BLaER1 treated with 17β-estradiol and CSF1 and Interleukin-3, amounts not matched to agents 10 nM and 100 nM (cell line): ENCODE results near the gene HELZ.
A peak's percentile ranks its signal among the peaks of the same experiment; 100 is the strongest.
"Not testable (repeated sequence)": the region's sequence is repeated elsewhere in the genome, so short reads cannot be mapped to it uniquely, and the experiment has no call there.

Experiments
- H3K27ac ChIP-seq, 11 experiments: shearing (Covaris generic); formaldehyde crosslinking; 2 replicates each; pipeline ENCODE4 v1.8.1; 2022
- H3K27me3 ChIP-seq, 11 experiments: shearing (Covaris generic); formaldehyde crosslinking; 2 replicates each; pipeline ENCODE4 v1.8.1; 2022
- H3K36me3 ChIP-seq, 11 experiments: shearing (Covaris generic); formaldehyde crosslinking; 2 replicates each; pipeline ENCODE4 v1.8.1; 2022
- H3K4me1 ChIP-seq, 10 experiments: shearing (Covaris generic); formaldehyde crosslinking; 2 replicates each; pipeline ENCODE4 v1.8.1; 2022
- H3K4me2 ChIP-seq, 11 experiments: shearing (Covaris generic); formaldehyde crosslinking; 2 replicates each; pipeline ENCODE4 v1.8.1; 2022
- H3K4me3 ChIP-seq, 10 experiments: shearing (Covaris generic); formaldehyde crosslinking; 2 replicates each; pipeline ENCODE4 v1.8.1; 2022
- H3K9ac ChIP-seq, 11 experiments: shearing (Covaris generic); formaldehyde crosslinking; 2 replicates each; pipeline ENCODE4 v1.8.1; 2022
- H3K9me3 ChIP-seq, 11 experiments: shearing (Covaris generic); formaldehyde crosslinking; replicated peaks in 1 of 11; 2 replicates each; pipeline ENCODE4 v1.8.1; 2022
- H4K20me1 ChIP-seq, 11 experiments: shearing (Covaris generic); formaldehyde crosslinking; 2 replicates each; pipeline ENCODE4 v1.8.1; 2022
- Cebpa-rat ChIP-seq, 11 experiments: shearing (Covaris generic); IDR thresholded peaks; 2 replicates each; pipeline ENCODE4 v1.8.1; 2022

HELZ gene

GRCh38 chr17:67258821-67259468 lies 13.9 kb upstream of the HELZ start:
- H3K27ac ChIP-seq: peak overlapping the region; percentile 65 to 92 (median 83)
- peaks cover 0 to 12% (median 8%) of the 10 kb centered on the region in 11 experiments; a peak in 16 of 22 replicates for H3K9me3 ChIP-seq
- no peaks in the 10 kb centered on the region for H3K36me3 ChIP-seq
- H3K4me3 ChIP-seq: no peak overlapping the region
- no peak for TF ChIP-seq Cebpa-rat (IDR thresholded peaks at IDR 0.05)
- H3K9ac ChIP-seq: peak overlapping the region in 8 of 11 experiments; percentile 4 to 81 (median 70); a peak in 14 of 22 replicates
- H3K4me1 ChIP-seq: peaks cover 55 to 92% (median 71%) of the 10 kb centered on the region in 10 experiments
- no peaks in the 10 kb centered on the region for H3K27me3 ChIP-seq
- H3K4me2 ChIP-seq: peak overlapping the region; percentile 72 to 92 (median 85)
- no peaks in the 10 kb centered on the region for H4K20me1 ChIP-seq

GRCh38 chr17:67256075-67256732 lies 11.2 kb upstream of the HELZ start:
- no peak for TF ChIP-seq Cebpa-rat (IDR thresholded peaks at IDR 0.05)
- H3K4me2 ChIP-seq: peak overlapping the region in 8 of 11 experiments; percentile 72 to 92 (median 85); a peak in 14 of 22 replicates
- peak overlapping the region in 8 of 11 experiments; percentile 80 to 92 (median 85); a peak in 14 of 22 replicates for H3K27ac ChIP-seq
- no peaks in the 10 kb centered on the region for H3K27me3 ChIP-seq
- H3K4me1 ChIP-seq: peaks cover 42 to 71% (median 54%) of the 10 kb centered on the region in 10 experiments
- peaks cover 0 to 12% (median 8%) of the 10 kb centered on the region in 11 experiments; a peak in 16 of 22 replicates for H3K9me3 ChIP-seq
- H3K4me3 ChIP-seq: no peak overlapping the region
- peak overlapping the region in 1 of 11 experiments; percentile 71; a peak in 3 of 22 replicates for H3K9ac ChIP-seq
- H3K36me3 ChIP-seq: no peaks in the 10 kb centered on the region
- no peaks in the 10 kb centered on the region for H4K20me1 ChIP-seq

GRCh38 chr17:67253384-67253783 lies 8.4 kb upstream of the HELZ start:
- no peaks in the 10 kb centered on the region for H3K36me3 ChIP-seq
- H3K4me3 ChIP-seq: no peak overlapping the region
- peaks cover 18 to 46% (median 26%) of the 10 kb centered on the region in 10 experiments for H3K4me1 ChIP-seq
- no peak overlapping the region for H3K9ac ChIP-seq
- peaks cover 0 to 12% (median 8%) of the 10 kb centered on the region in 11 experiments; a peak in 16 of 22 replicates for H3K9me3 ChIP-seq
- no peaks in the 10 kb centered on the region for H4K20me1 ChIP-seq
- no peak overlapping the region for H3K4me2 ChIP-seq
- H3K27me3 ChIP-seq: no peaks in the 10 kb centered on the region
- H3K27ac ChIP-seq: no peak overlapping the region
- TF ChIP-seq Cebpa-rat (IDR thresholded peaks at IDR 0.05): no peak

GRCh38 chr17:67251586-67251985 lies 6.6 kb upstream of the HELZ start:
- H3K9me3 ChIP-seq: peaks cover 0 to 11% (median 8%) of the 10 kb centered on the region in 11 experiments; a peak in 16 of 22 replicates
- H3K36me3 ChIP-seq, H3K27ac ChIP-seq, H3K9ac ChIP-seq, H3K27me3 ChIP-seq, H4K20me1 ChIP-seq, H3K4me3 ChIP-seq: not testable (repeated sequence)
- peak overlapping the region in 2 of 11 experiments; percentile 11 to 30; a peak in 1 of 22 replicates for H3K4me2 ChIP-seq
- H3K4me1 ChIP-seq: peaks cover 5 to 46% (median 13%) of the 10 kb centered on the region in 10 experiments; a peak in 19 of 20 replicates

GRCh38 chr17:67248291-67248690 lies 3.3 kb upstream of the HELZ start:
- peaks cover 0 to 11% (median 4%) of the 10 kb centered on the region in 11 experiments; a peak in 8 of 22 replicates for H3K27me3 ChIP-seq
- H4K20me1 ChIP-seq: peaks cover 0 to 23% (median 9%) of the 10 kb centered on the region in 11 experiments; a peak in 13 of 22 replicates
- H3K4me2 ChIP-seq: peak overlapping the region in 2 of 11 experiments; percentile 96; a peak in 3 of 22 replicates
- H3K4me1 ChIP-seq: peaks cover 17 to 32% (median 24%) of the 10 kb centered on the region in 10 experiments
- no peak for TF ChIP-seq Cebpa-rat (IDR thresholded peaks at IDR 0.05)
- no peak overlapping the region for H3K27ac ChIP-seq
- H3K4me3 ChIP-seq: no peak overlapping the region
- H3K9me3 ChIP-seq: no peaks in the 10 kb centered on the region
- no peak overlapping the region for H3K9ac ChIP-seq
- H3K36me3 ChIP-seq: peaks cover 0 to 2% (median 0%) of the 10 kb centered on the region in 11 experiments; a peak in 2 of 22 replicates

- TF ChIP-seq Cebpa-rat (IDR thresholded peaks at IDR 0.05): no peak
- Histone ChIP-seq H3K4me3 (peak overlapping the region in 2 of 10 experiments; percentile 84 to 99; a peak in 4 of 20 replicates), H3K4me1 (peaks cover 25 to 40% (median 31%) of the 10 kb centered on the region in 10 experiments), H3K27ac (no peak overlapping the region), H4K20me1 (peaks cover 0 to 31% (median 16%) of the 10 kb centered on the region in 11 experiments; a peak in 13 of 22 replicates), H3K4me2 (peak overlapping the region in 9 of 11 experiments; percentile 90 to 99 (median 96); a peak in 12 of 22 replicates), H3K9me3 (no peaks in the 10 kb centered on the region), H3K27me3 (peaks cover 0 to 11% (median 4%) of the 10 kb centered on the region in 11 experiments; a peak in 8 of 22 replicates), H3K9ac (peak overlapping the region in 1 of 11 experiments; percentile 14; a peak in 1 of 22 replicates), H3K36me3 (peaks cover 0 to 10% (median 0%) of the 10 kb centered on the region in 11 experiments; a peak in 8 of 22 replicates)
Observed at GRCh38 chr17:67247416-67247900, 2.5 kb upstream of the HELZ start.

GRCh38 chr17:67246653-67247415 lies 1.8 kb upstream of the HELZ start:
- TF ChIP-seq Cebpa-rat (IDR thresholded peaks at IDR 0.05): no peak
- H3K9me3 ChIP-seq: no peaks in the 10 kb centered on the region
- peaks cover 30 to 46% (median 35%) of the 10 kb centered on the region in 10 experiments for H3K4me1 ChIP-seq
- H3K9ac ChIP-seq: peak overlapping the region in 9 of 11 experiments; percentile 93 to 99 (median 96); a peak in 11 of 22 replicates
- peaks cover 0 to 11% (median 4%) of the 10 kb centered on the region in 11 experiments; a peak in 8 of 22 replicates for H3K27me3 ChIP-seq
- peaks cover 2 to 37% (median 21%) of the 10 kb centered on the region in 11 experiments; a peak in 15 of 22 replicates for H4K20me1 ChIP-seq
- H3K27ac ChIP-seq: peak overlapping the region in 2 of 11 experiments; percentile 96 to 97; a peak in 2 of 22 replicates
- peak overlapping the region; percentile 90 to 99 (median 96) for H3K4me2 ChIP-seq
- peak overlapping the region in 9 of 10 experiments; percentile 84 to 99 (median 98); a peak in 15 of 20 replicates for H3K4me3 ChIP-seq
- H3K36me3 ChIP-seq: peaks cover 3 to 14% (median 4%) of the 10 kb centered on the region in 11 experiments; a peak in 16 of 22 replicates

GRCh38 chr17:67246403-67246652 lies 1.3 kb upstream of the HELZ start:
- Histone ChIP-seq H3K9ac (peak overlapping the region; percentile 92 to 99 (median 95); a peak in 21 of 22 replicates), H3K4me3 (peak overlapping the region; percentile 84 to 99 (median 98)), H3K4me2 (peak overlapping the region; percentile 90 to 99 (median 96)), H3K27me3 (peaks cover 0 to 11% (median 4%) of the 10 kb centered on the region in 11 experiments; a peak in 8 of 22 replicates), H3K4me1 (peaks cover 32 to 46% (median 37%) of the 10 kb centered on the region in 10 experiments), H4K20me1 (peaks cover 7 to 42% (median 26%) of the 10 kb centered on the region in 11 experiments; a peak in 19 of 22 replicates), H3K9me3 (no peaks in the 10 kb centered on the region), H3K27ac (peak overlapping the region in 6 of 11 experiments; percentile 90 to 97 (median 96); a peak in 10 of 22 replicates), H3K36me3 (peaks cover 7 to 19% (median 9%) of the 10 kb centered on the region in 11 experiments; a peak in 18 of 22 replicates)
- TF ChIP-seq Cebpa-rat (IDR thresholded peaks at IDR 0.05): no peak
